A673 (cell line): ENCODE results near the gene GALNT2.

Experiments used
- CTCF ChIP-seq: fragments of 300-800, 200-600 bp; sonication (generic); conservative IDR thresholded peaks from 2 replicates; pipeline ENCODE4 v1.5.1; 2017; ENCODE audit warnings: low read depth, mild to moderate bottlenecking, antibody characterized with exemption, low read length, moderate library complexity, mixed read lengths
- EZH2 ChIP-seq: fragments of 200-600 bp; sonication (generic); IDR thresholded peaks from 2 replicates; pipeline ENCODE4 v1.6.1; 2017; ENCODE audit warnings: borderline replicate concordance, low read depth, mild to moderate bottlenecking, mixed read lengths, antibody characterized with exemption, low read length; ENCODE audit not compliant: poor library complexity, severe bottlenecking

GRCh38 chr1:230026139-230026538 is 40.9 kb upstream of the GALNT2 start:
- TF ChIP-seq CTCF: no peak
- no peak for TF ChIP-seq EZH2
